ENCODE measurements around the gene IWS1.
"Not testable (repeated sequence)": the region's sequence is repeated elsewhere in the genome, so short reads cannot be mapped to it uniquely, and the experiment has no call there.

Gene IWS1

DNA sequence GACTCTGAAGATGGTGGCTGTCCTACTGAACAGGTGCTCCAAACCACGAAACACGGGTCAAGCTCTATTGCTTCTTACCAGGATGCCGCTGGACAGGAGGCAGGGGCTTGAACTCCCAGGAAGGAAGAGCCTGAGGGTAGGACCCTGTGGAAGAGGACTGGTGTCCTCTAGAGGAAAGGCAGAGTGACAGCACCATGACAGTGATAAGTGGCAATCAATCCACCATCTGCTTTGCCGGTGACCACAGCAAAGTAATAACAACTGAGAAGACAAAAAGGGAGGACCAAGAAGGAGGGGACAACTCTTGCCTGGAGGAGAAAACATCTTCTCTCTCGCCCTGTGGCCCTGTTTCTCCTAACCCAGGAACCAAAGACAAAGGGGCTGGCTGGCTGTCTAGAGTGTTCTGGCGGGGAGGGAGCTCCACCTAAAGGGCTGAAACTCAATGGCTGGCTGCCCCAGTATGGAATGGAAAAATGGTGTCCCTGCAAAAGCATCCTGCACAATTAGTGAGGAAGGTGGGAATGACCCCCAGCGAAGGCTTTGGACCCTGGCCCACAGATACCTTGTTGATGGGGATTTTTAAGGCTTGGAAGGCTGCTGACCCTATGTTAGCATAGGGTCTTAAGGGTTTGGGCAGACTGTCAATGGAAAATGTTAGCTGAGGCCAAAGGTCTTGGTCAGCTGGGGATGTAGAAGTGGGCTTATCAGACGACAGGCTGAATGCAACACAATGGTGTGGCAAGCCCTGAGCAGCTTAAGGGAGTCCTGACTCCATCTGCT is 72.7 kb downstream of the IWS1 start:
- DNase-seq, result no peak

GRCh38 chr2:127453013-127453391 is 73.3 kb downstream of the IWS1 start:
- DNase-seq, result no peak

DNA sequence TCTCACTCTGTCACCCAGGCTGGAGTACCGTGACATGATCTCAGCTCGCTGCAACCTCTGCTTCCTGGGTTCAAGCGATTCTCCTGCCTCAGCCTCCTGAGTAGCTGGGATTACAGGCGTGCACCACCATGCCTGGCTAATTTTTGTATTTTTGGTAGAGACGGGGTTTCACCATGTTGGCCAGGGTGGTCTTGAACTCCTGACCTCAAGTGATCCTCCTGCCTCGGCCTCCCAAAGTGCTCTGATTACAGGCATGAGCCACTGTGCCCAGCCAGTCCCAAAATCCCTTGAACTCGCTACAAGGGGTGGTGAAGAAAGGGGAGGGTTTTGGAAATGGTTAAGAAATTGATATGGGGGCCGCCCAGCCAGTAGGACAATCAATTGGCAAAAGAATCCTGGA is 73.9 kb downstream of the IWS1 start:
- DNase-seq, result not testable (repeated sequence)

- no peak for DNase-seq
Observed at GRCh38 chr2:127451981-127452380, 74.3 kb downstream of the IWS1 start.

DNA sequence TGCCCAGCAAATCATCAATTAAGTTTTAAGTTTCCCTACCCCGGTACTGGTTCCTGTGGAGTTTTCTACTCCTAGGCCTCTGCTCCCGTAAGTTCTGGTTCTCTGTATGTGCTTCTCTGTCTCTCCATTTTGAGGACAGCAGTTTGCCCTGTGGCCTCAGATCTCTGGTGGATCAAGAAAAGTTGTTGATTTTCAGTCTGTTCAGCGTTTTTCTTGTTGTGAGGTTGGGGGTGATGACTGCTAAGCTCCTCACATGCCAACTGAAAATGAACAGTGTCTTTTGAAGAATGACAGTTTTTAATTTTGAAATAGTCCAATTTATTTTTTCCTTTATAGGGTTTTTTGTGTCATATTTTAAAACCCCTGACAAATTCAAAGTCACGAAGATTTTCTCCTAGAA is 76.4 kb downstream of the IWS1 start:
- no peak for DNase-seq

DNA sequence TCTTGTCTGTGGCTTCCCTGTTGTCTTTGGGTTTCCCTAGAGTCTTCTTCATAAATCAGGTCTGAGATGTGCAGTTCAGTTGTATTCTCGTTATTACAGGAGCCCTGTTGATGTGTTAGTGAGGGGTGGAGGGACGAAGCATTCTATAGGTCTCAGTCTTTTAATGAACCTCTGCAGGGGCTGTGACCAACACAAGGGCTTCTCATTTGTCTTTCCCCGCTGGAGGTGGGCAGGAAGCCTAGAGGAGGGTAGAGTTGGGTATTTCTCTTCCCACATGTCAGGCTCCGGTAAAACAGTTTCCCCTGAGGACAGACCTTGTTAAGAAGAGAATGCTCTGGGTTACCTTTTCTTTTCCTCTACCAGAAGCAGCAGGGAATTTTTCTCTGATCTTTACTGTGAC is 76.9 kb downstream of the IWS1 start:
- no peak for DNase-seq

DNA sequence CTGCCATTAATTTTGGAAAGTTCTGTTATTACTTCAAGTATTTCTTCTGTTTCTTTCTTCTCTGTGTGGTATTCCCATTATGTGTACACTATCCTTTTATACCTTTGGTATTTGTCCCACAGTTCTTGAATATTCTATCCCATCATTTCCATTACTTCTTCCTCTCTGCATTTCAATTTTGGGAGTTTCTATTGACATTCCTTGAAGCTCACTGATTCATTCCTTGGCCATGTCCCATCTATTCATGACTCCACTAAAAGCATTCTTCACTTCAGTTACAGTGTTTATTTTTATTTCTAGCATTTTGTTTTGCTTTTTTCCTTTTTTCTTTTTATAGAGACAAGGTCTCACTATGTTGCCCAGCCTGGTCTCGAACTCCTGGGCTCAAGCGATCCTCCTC is 77.8 kb downstream of the IWS1 start:
- DNase-seq, result no peak

GRCh38 chr2:127439343-127439742 is 86.9 kb downstream of the IWS1 start:
- DNase-seq, result no peak

- no peak for DNase-seq
Observed at GRCh38 chr2:127437781-127438726, 88.2 kb downstream of the IWS1 start.

DNA sequence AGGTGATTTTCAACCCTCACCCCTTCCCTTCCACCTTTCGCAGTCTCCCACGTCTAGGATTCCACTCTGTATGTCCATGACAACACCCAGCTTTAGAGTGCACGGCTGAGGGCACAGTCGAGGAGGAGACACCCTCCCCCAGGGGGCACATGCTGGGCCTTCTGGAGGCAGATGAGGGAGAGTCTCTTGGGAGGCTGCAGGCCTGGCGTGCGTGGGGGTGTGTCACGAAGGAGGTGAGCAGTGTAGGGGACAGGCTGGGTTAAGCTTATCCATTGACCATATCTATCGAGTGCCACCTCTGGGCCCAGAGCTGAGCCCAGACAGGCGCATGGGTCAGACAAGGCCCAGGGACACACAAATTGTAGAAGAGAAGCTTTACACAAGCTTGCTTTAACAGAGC is 89.2 kb downstream of the IWS1 start:
- DNase-seq, result no peak

GRCh38 chr2:127434515-127434914 is 91.8 kb downstream of the IWS1 start:
- no peak for DNase-seq

DNA sequence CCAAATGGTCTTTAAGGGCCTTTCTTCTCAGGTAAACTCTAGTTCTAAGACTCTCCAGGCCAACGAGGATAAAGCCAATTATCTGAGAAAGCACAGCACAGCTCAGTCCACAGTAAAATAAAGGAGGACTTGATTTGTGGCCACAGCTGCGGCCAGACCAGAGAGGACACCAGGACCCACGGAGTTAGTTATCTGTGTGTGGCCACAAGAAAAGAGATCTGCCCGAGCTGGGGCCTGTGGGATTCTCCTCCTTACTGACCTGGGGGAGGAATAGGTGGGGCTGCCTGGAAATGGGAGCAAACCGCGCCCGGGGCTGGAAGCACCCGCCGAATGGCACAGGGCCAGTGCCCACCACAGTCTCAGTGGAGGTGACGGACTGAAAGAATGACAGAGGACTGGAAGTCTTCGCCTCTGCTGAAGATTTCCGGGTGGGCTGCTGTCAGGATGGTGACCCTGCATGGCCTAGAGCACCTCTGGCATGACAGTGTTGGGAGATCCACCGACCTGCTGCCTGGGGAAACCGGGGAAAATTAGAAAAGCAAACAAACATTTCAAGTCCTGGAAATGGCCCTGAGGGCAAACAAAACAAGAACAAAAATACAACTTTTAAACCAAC is 94.8 kb downstream of the IWS1 start:
- peak; percentile 37 for DNase-seq
